ENCODE measurements around the gene NFATC1.

GRCh38 chr18:79356435-79356834, 39.3 kb upstream of the NFATC1 start:
- TF ChIP-seq CTCF (IDR thresholded peaks at IDR 0.05; ENCODE audit: low read depth, low read length) (no peak), EZH2phosphoT487 (IDR thresholded peaks at IDR 0.05; ENCODE audit: low read depth) (no peak)

Measured in OCI-LY3 (cell line).